ENCODE results near the gene GNAO1.

GNAO1 gene

GRCh38 chr16:56354016-56354415 lies 162.7 kb downstream of the GNAO1 start:
- no peaks in the 10 kb centered on the region for H3K36me3 ChIP-seq
- no peaks in the 10 kb centered on the region for H3K27me3 ChIP-seq
- no peak overlapping the region for H3K4me3 ChIP-seq (ENCODE audit: low read depth in 1 of 2, low read length in 1 of 2)
- no peak for TF ChIP-seq CTCF (IDR thresholded peaks at IDR 0.05)
- H3K4me1 ChIP-seq (ENCODE audit: control insufficient read depth in 1 of 2, insufficient read depth in 1 of 2, low read depth in 1 of 2, low read length in 1 of 2): peaks cover 23 to 24% of the 10 kb centered on the region in 2 experiments
- H3K9me3 ChIP-seq: no peaks in the 10 kb centered on the region
- H3K27ac ChIP-seq: no peak overlapping the region

- Histone ChIP-seq H3K27ac (no peak overlapping the region), H3K4me1 (ENCODE audit: control insufficient read depth in 1 of 2, insufficient read depth in 1 of 2, low read depth in 1 of 2, low read length in 1 of 2) (peaks cover 23 to 24% of the 10 kb centered on the region in 2 experiments), H3K9me3 (no peaks in the 10 kb centered on the region), H3K4me3 (ENCODE audit: low read depth in 1 of 2, low read length in 1 of 2) (no peak overlapping the region), H3K36me3 (no peaks in the 10 kb centered on the region), H3K27me3 (no peaks in the 10 kb centered on the region)
- TF ChIP-seq CTCF (IDR thresholded peaks at IDR 0.05): no peak
Observed at GRCh38 chr16:56354746-56355145, 163.5 kb downstream of the GNAO1 start.

- no peak overlapping the region for H3K27ac ChIP-seq
Observed at GRCh38 chr16:56355221-56355620, 163.9 kb downstream of the GNAO1 start.

GRCh38 chr16:56355786-56356275 lies 164.5 kb downstream of the GNAO1 start:
- Histone ChIP-seq H3K4me1 (ENCODE audit: control insufficient read depth in 1 of 2, insufficient read depth in 1 of 2, low read depth in 1 of 2, low read length in 1 of 2) (peaks cover 23 to 24% of the 10 kb centered on the region in 2 experiments), H3K9me3 (no peaks in the 10 kb centered on the region), H3K27ac (no peak overlapping the region), H3K36me3 (peaks cover 3% of the 10 kb centered on the region), H3K27me3 (no peaks in the 10 kb centered on the region), H3K4me3 (ENCODE audit: low read depth in 1 of 2, low read length in 1 of 2) (peak overlapping the region; percentile 46 to 62)
- no peak for TF ChIP-seq CTCF (IDR thresholded peaks at IDR 0.05)

More at GRCh38 chr16:56355221-56355620, 163.9 kb downstream of the GNAO1 start:
- H3K4me3 ChIP-seq (ENCODE audit: low read depth in 1 of 2, low read length in 1 of 2): no peak overlapping the region
- peaks cover 23 to 24% of the 10 kb centered on the region in 2 experiments for H3K4me1 ChIP-seq (ENCODE audit: control insufficient read depth in 1 of 2, insufficient read depth in 1 of 2, low read depth in 1 of 2, low read length in 1 of 2)
- no peaks in the 10 kb centered on the region for H3K27me3 ChIP-seq
- no peak for TF ChIP-seq CTCF (IDR thresholded peaks at IDR 0.05)
- H3K9me3 ChIP-seq: no peaks in the 10 kb centered on the region
- no peaks in the 10 kb centered on the region for H3K36me3 ChIP-seq

- Histone ChIP-seq H3K4me3 (ENCODE audit: low read depth in 1 of 2, low read length in 1 of 2) (peak overlapping the region; percentile 46 to 62), H3K4me1 (ENCODE audit: control insufficient read depth in 1 of 2, insufficient read depth in 1 of 2, low read depth in 1 of 2, low read length in 1 of 2) (peaks cover 23 to 24% of the 10 kb centered on the region in 2 experiments), H3K36me3 (peaks cover 5% of the 10 kb centered on the region), H3K27me3 (no peaks in the 10 kb centered on the region), H3K27ac (peak overlapping the region; percentile 58), H3K9me3 (no peaks in the 10 kb centered on the region)
- TF ChIP-seq CTCF (IDR thresholded peaks at IDR 0.05): peak; percentile 54
Observed at GRCh38 chr16:56356276-56357240, 165.3 kb downstream of the GNAO1 start.

All from neutrophil (primary cell).